ENCODE data around the gene LPP.

LPP gene

DNA sequence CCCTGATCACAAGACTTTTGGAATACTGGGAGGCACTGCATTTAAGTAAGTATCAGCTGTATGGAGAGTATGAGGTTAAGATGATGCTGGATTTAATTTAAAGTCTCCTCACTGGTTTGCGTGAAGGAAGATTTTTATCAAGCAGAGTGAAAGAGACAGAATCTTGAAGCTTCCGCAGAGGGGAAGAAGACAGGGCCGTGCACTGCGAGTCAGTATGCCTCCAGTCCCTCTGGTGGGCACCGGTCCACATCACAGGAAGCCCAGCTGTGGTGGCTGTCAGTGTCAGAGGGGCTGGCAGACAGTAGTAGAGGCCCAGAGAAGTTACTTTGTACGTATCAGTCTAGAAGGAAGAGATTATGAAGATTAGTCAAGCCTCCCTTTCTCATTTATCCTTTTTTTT is 638.8 kb downstream of the LPP start:
- DNase-seq (ENCODE audit: low read depth), result no peak

- peak; percentile 95 for DNase-seq (ENCODE audit: low read depth)
These were observed 642.2 kb downstream of the LPP start for GRCh38 chr3:188796122-188796631.

GRCh38 chr3:188797045-188797444 is 643.1 kb downstream of the LPP start:
- DNase-seq (ENCODE audit: low read depth), result no peak

- DNase-seq (ENCODE audit: low read depth), result no peak
These were observed 644.7 kb downstream of the LPP start for GRCh38 chr3:188798556-188799145.

GRCh38 chr3:188801393-188801792 is 647.4 kb downstream of the LPP start:
- DNase-seq (ENCODE audit: low read depth), result no peak

DNA sequence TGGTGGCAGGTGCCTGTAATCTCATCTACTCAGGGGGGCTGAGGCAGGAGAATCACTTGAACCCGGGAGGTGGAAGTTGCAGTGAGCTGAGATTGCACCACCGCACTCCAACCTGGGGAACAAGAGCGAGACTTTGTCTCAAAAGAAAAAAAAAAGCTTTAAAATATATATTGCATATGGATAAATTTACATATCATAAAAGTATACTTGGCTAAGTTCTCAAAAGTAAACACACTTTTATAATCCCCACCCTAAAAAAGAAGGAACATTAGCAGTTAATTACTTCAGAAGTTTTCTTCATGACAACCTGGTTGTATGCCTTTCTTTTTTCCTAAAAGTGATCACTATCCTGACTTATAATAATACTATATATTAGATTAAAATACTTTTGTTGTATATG is 648.7 kb downstream of the LPP start:
- DNase-seq (ENCODE audit: low read depth), result no peak

GRCh38 chr3:188807006-188807405 is 653.0 kb downstream of the LPP start:
- no peak for DNase-seq (ENCODE audit: low read depth)

DNA sequence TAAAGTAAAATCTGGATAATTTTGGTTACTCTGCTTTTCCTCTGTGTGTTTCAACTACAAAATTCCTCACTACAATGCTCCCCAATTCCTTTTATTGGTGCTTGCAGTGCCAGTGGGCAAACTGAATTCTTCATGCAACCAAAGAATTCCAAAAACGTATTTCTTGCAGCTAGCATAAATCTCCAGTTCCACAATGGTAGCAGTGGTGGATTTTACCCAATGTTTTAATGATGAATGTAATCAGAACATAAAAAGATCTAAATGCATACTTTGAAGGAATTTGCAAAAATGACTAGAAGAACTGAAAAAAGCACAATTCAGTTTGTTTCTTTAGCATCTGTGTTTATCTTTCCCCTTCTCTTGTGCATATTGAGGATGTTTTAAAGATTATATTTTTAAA is 658.2 kb downstream of the LPP start:
- no peak for DNase-seq (ENCODE audit: low read depth)

DNA sequence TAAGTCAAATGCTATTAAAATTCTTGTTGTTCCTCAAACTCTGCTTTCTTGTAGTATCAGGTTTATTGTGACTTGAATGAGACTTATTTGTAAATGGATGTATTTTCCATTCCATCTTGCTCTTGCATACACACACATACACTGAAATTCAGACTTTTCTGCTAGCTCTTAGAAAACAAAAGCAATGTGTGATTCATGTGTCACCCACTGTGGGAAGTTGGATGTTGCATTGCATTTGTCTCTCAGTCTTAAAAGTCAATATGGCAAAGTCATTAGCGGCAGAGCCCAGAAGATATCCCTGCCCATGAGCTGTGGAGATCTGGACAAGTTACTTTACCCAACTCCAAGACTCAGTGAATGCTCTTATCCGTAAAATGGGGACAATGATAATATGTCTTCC is 660.6 kb downstream of the LPP start:
- no peak for DNase-seq (ENCODE audit: low read depth)

DNA sequence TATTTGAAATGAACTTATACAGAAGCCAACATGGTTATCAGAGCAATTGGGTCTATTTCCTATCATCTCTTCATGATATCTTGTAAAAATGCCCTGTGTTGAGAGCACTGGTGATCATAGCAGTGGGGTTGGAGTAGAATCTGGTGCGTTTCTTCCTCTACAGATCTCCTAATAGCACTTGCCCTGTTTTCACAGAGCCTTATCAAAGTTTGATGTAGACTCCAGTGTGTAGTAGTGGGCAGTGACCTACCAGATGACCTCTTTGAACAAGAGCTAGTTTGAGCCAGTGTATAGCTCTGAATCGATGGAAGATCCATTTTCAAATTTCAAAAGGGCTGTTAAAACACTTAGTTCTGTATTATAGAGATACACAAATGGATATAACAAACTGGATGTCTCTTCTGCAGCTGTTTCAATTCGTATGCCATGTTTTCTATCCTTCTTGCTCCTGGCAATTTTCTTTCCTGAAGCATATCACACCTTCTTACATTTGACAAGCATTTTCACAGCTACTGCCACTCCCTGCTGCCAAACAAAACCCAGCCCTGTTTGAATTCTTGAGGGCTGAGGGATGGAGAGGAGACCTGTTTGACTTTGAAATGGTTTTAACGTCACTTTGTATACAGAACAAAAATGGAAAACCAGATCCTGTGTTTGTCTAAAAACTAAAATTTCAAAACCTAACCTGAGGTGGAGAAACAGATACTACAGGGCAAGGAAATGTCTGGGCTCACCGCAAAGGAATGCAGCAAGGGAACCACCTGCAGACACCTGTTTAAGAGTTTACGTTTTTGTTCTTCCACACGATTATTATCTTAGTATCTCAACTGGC is 663.4 kb downstream of the LPP start:
- DNase-seq (ENCODE audit: low read depth), result no peak

DNA sequence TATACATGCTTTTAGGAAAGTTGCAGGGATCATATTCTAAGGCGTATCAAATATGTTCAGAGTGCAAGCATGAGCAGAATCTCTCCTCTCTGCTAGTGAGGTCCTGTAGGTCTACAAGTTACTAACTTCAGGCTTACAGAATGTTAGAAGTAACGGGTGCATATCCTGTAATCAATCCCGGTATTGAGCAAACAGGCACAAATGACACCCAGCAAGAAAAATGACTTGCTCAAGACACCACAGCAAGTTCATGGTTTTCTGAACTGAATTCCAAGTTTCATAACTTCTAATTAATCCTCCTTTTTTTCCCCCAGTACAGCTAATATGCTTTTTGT is 663.9 kb downstream of the LPP start:
- DNase-seq (ENCODE audit: low read depth), result no peak

DNA sequence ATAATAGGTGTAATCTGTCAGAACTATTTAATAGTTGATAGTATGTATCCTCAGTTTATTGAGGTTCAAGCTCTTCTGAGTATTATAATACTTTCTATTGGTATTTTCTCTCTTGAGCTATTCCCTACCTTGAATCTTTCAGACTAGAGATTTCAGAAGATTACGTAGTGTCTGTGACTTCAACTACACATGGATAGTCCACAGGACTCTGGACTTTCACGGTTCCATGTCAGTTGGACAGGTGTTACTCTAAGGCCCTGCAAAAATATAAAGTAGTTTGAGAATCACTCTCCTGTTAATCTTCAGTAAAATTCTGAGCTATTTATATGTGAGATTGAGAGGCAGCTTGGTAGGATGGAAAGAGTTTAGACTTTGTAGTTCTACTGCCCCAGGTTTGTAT is 664.3 kb downstream of the LPP start:
- no peak for DNase-seq (ENCODE audit: low read depth)

GRCh38 chr3:188819939-188820338 is 666.0 kb downstream of the LPP start:
- no peak for DNase-seq (ENCODE audit: low read depth)

- DNase-seq (ENCODE audit: low read depth), result no peak
These were observed 668.0 kb downstream of the LPP start for GRCh38 chr3:188822004-188822403.

DNA sequence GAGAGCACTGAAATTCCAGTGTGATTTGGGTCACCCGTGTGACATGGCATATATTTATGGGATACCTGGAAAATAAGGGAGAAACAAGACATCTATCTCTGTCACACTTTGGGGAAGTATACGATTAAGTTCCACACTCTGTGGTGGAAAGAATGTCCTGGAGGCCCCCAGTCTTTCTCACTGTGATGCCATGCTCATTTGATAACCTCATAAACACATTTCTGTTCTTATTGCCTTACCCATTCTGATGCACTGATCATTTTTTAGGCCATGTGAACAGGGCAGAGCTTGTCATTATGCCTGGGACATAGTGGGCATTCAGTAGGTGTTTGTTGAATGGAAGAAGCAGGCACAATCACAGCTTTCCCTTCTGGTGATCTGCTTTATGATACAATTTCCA is 668.5 kb downstream of the LPP start:
- DNase-seq (ENCODE audit: low read depth), result no peak

DNA sequence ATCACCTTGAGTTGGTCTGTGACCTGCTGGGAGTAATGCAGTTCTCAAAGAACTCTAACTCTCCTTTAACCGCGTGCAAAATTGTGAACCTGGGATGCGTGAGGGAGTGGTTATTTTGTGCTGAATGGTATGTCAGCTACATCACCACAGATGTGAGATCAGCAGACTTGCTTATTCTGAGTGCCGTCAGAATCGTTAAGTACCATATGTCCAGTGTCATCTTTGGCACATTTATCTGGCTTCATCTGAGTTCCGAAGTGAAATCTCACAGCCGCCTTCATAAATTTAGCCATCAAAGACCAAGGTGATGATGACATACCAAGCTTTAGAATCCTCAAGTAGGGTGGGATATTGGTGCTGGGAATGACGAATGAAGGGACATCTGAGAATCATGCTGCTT is 670.6 kb downstream of the LPP start:
- DNase-seq (ENCODE audit: low read depth), result no peak

- DNase-seq (ENCODE audit: low read depth), result no peak
These were observed 671.9 kb downstream of the LPP start for GRCh38 chr3:188825901-188826300.

GRCh38 chr3:188826574-188826973 is 672.6 kb downstream of the LPP start:
- no peak for DNase-seq (ENCODE audit: low read depth)

DNA sequence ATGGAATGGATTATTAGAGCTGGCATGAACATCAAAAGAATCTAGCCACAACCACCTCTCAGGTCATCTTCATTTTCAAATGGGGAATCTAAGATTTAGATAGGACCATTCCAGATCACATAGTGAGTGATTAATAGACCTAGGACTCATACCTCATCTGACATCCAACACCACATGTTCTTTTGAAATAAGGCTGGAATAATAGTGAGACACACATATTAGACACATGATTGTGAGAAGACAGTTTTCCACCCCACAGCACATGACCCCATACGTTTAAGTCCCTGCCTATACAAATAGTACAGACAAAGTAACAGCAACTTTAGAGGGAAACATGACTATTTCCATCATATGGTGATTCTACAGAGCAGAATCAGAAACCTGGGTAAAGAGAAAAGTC is 673.1 kb downstream of the LPP start:
- DNase-seq (ENCODE audit: low read depth), result no peak

DNA sequence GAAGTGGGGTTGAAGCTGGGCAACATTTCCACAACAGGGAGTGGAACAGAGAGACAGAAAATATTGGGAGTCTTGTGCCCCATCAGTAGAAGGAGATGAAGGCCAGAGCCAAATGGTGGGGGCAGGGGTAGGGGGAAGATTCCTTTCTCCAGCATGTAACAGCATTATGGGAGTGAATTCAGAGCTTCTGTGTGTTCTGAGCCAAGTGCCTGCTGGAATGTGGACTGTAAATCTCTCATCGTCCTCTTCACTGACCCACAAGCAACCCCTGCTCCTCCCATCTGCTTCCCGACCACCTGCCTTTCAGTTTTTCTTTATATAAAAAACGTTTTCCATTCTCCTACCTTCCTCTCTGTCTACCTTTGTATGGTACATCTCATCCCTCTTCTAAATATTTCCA is 673.6 kb downstream of the LPP start:
- DNase-seq (ENCODE audit: low read depth), result no peak

- DNase-seq (ENCODE audit: low read depth), result no peak
These were observed 675.2 kb downstream of the LPP start for GRCh38 chr3:188829130-188829529.

DNA sequence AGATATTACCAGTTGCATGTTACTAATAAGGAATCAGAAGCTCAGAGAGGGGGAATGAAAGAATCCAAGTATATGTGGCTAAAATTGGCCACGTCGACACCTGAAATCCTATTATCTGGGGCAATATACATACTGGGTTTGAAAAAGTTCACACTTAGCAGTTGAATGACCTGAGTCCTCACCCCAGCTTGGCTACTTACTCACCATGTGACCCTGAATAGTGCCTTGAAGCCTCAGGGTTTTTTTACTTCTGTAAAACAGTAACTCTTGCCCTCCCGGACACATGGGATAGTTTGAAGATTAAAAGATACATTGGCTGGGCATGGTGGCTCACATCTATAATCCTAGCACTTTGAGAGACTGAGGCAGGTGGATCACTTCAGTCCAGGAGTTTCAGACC is 675.6 kb downstream of the LPP start:
- no peak for DNase-seq (ENCODE audit: low read depth)

- DNase-seq (ENCODE audit: low read depth), result no peak
These were observed 676.9 kb downstream of the LPP start for GRCh38 chr3:188830893-188831292.

GRCh38 chr3:188832146-188832545 is 678.2 kb downstream of the LPP start:
- DNase-seq (ENCODE audit: low read depth), result no peak

Data from non-pigmented ciliary epithelial cell (primary cell).